K562 (cell line): ENCODE data around the gene P2RX2. TPM values are rescaled to one million over a fixed set of nuclear protein-coding genes. Genes with fewer than 3 reads are reported as not detected.

ENCODE experiments used
- ATAC-seq: fragments of 200-7000 bp; cut with Tn5 transposase; 3 replicates; pipeline ENCODE4 v1.9.1; 2020; ENCODE audit warnings: moderate library complexity
- BruUV-seq: library from RNA; stranded (reverse); fragments of 400-500 nt; replicated peaks from 2 replicates; lab custom pipeline; 2021; lab: Mats Ljungman, UMichigan
- CTCF ChIA-PET: fragments of 300-600 bp; formaldehyde crosslinking; extraction: SDS; loops from one replicate; lab custom pipeline; 2021; ENCODE audit warnings: low intra/inter-chr PET ratio; lab: Yijun Ruan, JAX
- POLR2A ChIA-PET: fragments of 300-600, 350-650 bp; sonication (Branson Sonifier 250); formaldehyde crosslinking; extraction: SDS; loops from one replicate; lab custom pipeline; 2021; ENCODE audit warnings: antibody characterized with exemption, inconsistent platforms; lab: Yijun Ruan, JAX
- DNase-seq, 4 experiments: peaks; one replicate each; pipeline versions ENCODE4 v3.0.0 to v3.0.0-alpha.2; 2011 to 2018; ENCODE audit warnings: low spot score in 3 of 4, mixed read lengths in 3 of 4; ENCODE audit errors: extremely low read depth in 1 of 4
- FAIRE-seq: peaks from 2 replicates; lab custom pipeline; 2011; peaks lifted over from hg19 to GRCh38; lab: Jason Lieb, UNC
- H2AFZ ChIP-seq: 2 replicates; pipeline ENCODE4 v1.6.0; 2011; ENCODE audit warnings: low read depth, low read length, control low read depth, inconsistent platforms
- H3K27ac ChIP-seq: fragments of 200-600 bp; 3 replicates; pipeline ENCODE4 v1.8.0; 2011; ENCODE audit warnings: low read depth, mild to moderate bottlenecking, control low read depth, inconsistent platforms, low read length, moderate library complexity, mixed read lengths; ENCODE audit errors: extremely low read depth
- H3K27me3 ChIP-seq, 2 experiments: fragments of 300-600 bp in 1 of 2; 2 replicates in 1 of 2; 3 replicates in 1 of 2; pipeline versions ENCODE4 v1.6.0 to v1.8.0; 2011; ENCODE audit warnings: inconsistent platforms in 2 of 2, low read length in 2 of 2, mild to moderate bottlenecking in 1 of 2, mixed read lengths in 1 of 2, moderate library complexity in 1 of 2; ENCODE audit not compliant: control insufficient read depth in 2 of 2, insufficient read depth in 2 of 2
- H3K36me3 ChIP-seq: fragments of 300-600 bp; 3 replicates; pipeline ENCODE4 v1.8.0; 2011; ENCODE audit warnings: mild to moderate bottlenecking, low read length, inconsistent platforms; ENCODE audit not compliant: control insufficient read depth, insufficient read depth
- H3K4me1 ChIP-seq, 2 experiments: fragments of 200-600 bp in 1 of 2; replicated peaks in 1 of 2; 2 replicates in 1 of 2; 3 replicates in 1 of 2; pipeline versions ENCODE4 v1.5.1 to v1.8.0; 2011; ENCODE audit warnings: inconsistent platforms in 2 of 2, low read length in 2 of 2, mild to moderate bottlenecking in 1 of 2, mixed read lengths in 1 of 2, moderate library complexity in 1 of 2; ENCODE audit not compliant: control insufficient read depth in 2 of 2, insufficient read depth in 2 of 2
- H3K4me2 ChIP-seq: 2 replicates; pipeline ENCODE4 v1.6.1; 2011; ENCODE audit warnings: low read length, control low read depth, inconsistent platforms, mixed read lengths; ENCODE audit not compliant: insufficient read depth
- H3K4me3 ChIP-seq: fragments of 200-600 bp; sonication (generic), shearing (Covaris generic); 2 replicates; pipeline ENCODE4 v1.5.1; 2016; ENCODE audit warnings: control low read depth, inconsistent platforms
- H3K79me2 ChIP-seq: fragments of 200-600 bp; 3 replicates; pipeline ENCODE4 v1.8.0; 2011; ENCODE audit warnings: low read length, inconsistent platforms; ENCODE audit not compliant: control insufficient read depth, insufficient read depth
- H3K9ac ChIP-seq, 2 experiments: 2 replicates each; pipeline versions ENCODE4 v1.6.0 to v1.6.1; 2011; ENCODE audit warnings: low read depth in 2 of 2, low read length in 2 of 2, control low read depth in 1 of 2, inconsistent platforms in 1 of 2, mild to moderate bottlenecking in 1 of 2, mixed read lengths in 1 of 2; ENCODE audit not compliant: insufficient read depth in 1 of 2
- H3K9me1 ChIP-seq: one replicate; pipeline ENCODE4 v1.6.0; 2011; ENCODE audit warnings: inconsistent platforms, mild to moderate bottlenecking, low read length, moderate library complexity; ENCODE audit not compliant: control insufficient read depth, insufficient read depth
- H3K9me3 ChIP-seq: replicated peaks from 2 replicates; pipeline ENCODE4 v1.5.1; 2011; ENCODE audit warnings: low read depth, low read length, inconsistent platforms; ENCODE audit not compliant: control insufficient read depth, insufficient read depth
- H4K20me1 ChIP-seq: replicated peaks from 2 replicates; pipeline ENCODE4 v1.6.1; 2011; ENCODE audit warnings: low read length, inconsistent platforms, mixed read lengths; ENCODE audit not compliant: control insufficient read depth, insufficient read depth
- CHD1 ChIP-seq: fragments of 200-600 bp; sonication (generic); IDR thresholded peaks from one replicate; pipeline ENCODE4 v1.6.1; 2012; ENCODE audit warnings: mild to moderate bottlenecking, moderate library complexity, low read length, inconsistent platforms
- NRF1 ChIP-seq, 2 experiments: fragments of 450-650 bp; IDR thresholded peaks in 1 of 2; conservative IDR thresholded peaks in 1 of 2; 2 replicates each; pipeline ENCODE4 v1.6.1; 2014; ENCODE audit warnings: mild to moderate bottlenecking in 2 of 2
- POLR2AphosphoS5 ChIP-seq: IDR thresholded peaks from 2 replicates; pipeline ENCODE4 v1.6.1; 2011; ENCODE audit warnings: mild to moderate bottlenecking, low read depth, low read length, moderate library complexity; ENCODE audit not compliant: control insufficient read depth, insufficient read depth
- RBM22 ChIP-seq: fragments of 200-400 bp; formaldehyde crosslinking; IDR thresholded peaks from 2 replicates; pipeline ENCODE4 v1.6.1; 2018; ENCODE audit warnings: low read length, low read depth; ENCODE audit not compliant: poor library complexity, severe bottlenecking
- SAFB2 ChIP-seq: fragments of 200-400 bp; formaldehyde crosslinking; IDR thresholded peaks from 2 replicates; pipeline ENCODE4 v1.6.1; 2018; ENCODE audit warnings: borderline replicate concordance, low read length, low read depth, moderate library complexity; ENCODE audit not compliant: severe bottlenecking
- STAT5B ChIP-seq: fragments of 250-450 bp; sonication (Bioruptor Pico); IDR thresholded peaks from 2 replicates; pipeline ENCODE4 v1.8.0; 2021; ENCODE audit warnings: mild to moderate bottlenecking, inconsistent platforms
- USF2 ChIP-seq: sonication (generic); formaldehyde crosslinking; IDR thresholded peaks from 2 replicates; pipeline ENCODE4 v1.5.0; 2020; ENCODE audit warnings: missing genetic modification reagents
- ZNF57 ChIP-seq: fragments of 450-650 bp; formaldehyde crosslinking; IDR thresholded peaks from 2 replicates; pipeline ENCODE4 v1.4.0; 2020; ENCODE audit warnings: mild to moderate bottlenecking, moderate library complexity
- ZNF644 ChIP-seq: fragments of 200-800 bp; sonication (Bioruptor generic); IDR thresholded peaks from 2 replicates; pipeline ENCODE4 v1.6.1; 2016; ENCODE audit warnings: low read depth, missing genetic modification characterization, missing compliant biosample characterization
- WGBS: fragments of 100-300 bp; shearing (Covaris generic); methylation state at CpG from one replicate; pipeline ENCODE4 v1.1.6; 2016; ENCODE audit warnings: low coverage, mixed read lengths; ENCODE audit not compliant: insufficient coverage; ENCODE audit errors: missing lambda C conversion rate; 5-methylcytosine and 5-hydroxymethylcytosine counted together
- in situ Hi-C: fragments of 300-500 bp; cut with MboI; formaldehyde crosslinking; loops from 4 replicates; pipeline ENCODE4 v1.15.0; 2018; ENCODE audit warnings: inconsistent platforms, mixed read lengths
- intact Hi-C: fragments of 100-400 bp; cut with micrococcal nuclease; formaldehyde crosslinking; loops from 2 replicates; pipeline ENCODE4 v1.14.2; 2022
- polyA plus RNA-seq, 8 experiments: library from polyadenylated mRNA; depleted of rRNA in 4 of 8; stranded (reverse) in 5 of 8; unstranded in 3 of 8; fragments of >200 nt; fragmentation: Nextera tagmentation in 2 of 8; fragmentation: Illumina TruSeq in 1 of 8; extraction: Ambion mirVana in 2 of 8; extraction: Trizol in 1 of 8; gene quantifications; 2 replicates each; pipeline versions ENCODE4 v1.2.1 to v1.2.3, GENCODE V29; 2011 to 2014; ENCODE audit warnings: inconsistent platforms in 1 of 8, missing spikeins in 1 of 8
- total RNA-seq, 7 experiments: library from RNA; depleted of rRNA in 6 of 7; stranded (reverse); fragments of >200 nt in 6 of 7; fragmentation: Illumina TruSeq in 2 of 7; extraction: Trizol in 2 of 7; gene quantifications; 2 replicates each; pipeline versions ENCODE4 v1.2.1 to v1.2.3, GENCODE V29; 2011 to 2021; ENCODE audit warnings: low replicate concordance in 1 of 7

P2RX2 gene
- total and polyA plus RNA-seq, 9 of the 15 experiments (the other 6 are each of a cell fraction or from before 2014, with no cell fraction given): not detected

- Histone ChIP-seq H3K4me1 (no peaks in the 10 kb centered on the region), H3K4me3 (no peak overlapping the region), H3K27ac (no peak overlapping the region), H3K27me3 (no peaks in the 10 kb centered on the region), H3K79me2 (no peaks in the 10 kb centered on the region), H4K20me1 (peaks cover 3% of the 10 kb centered on the region; the same call in 1 of the 2 replicates), H3K36me3 (peaks cover 100% of the 10 kb centered on the region), H3K9me3 (no peaks in the 10 kb centered on the region), H3K9me1 (no peaks in the 10 kb centered on the region), H2AFZ (no peak overlapping the region), H3K4me2 (no peak overlapping the region), H3K9ac (no peak overlapping the region)
- ATAC-seq (no peak), DNase-seq (no peak), FAIRE-seq (no peak)
- no TSS peak for BruUV-seq
- in situ Hi-C loops (no loop called here), intact Hi-C loops (no loop called here)
- POLR2A ChIA-PET: interaction anchor here (0.7 to 2.0 kb wide), 5 partner anchors 8 to 17 kb away, joined by 3 to 5 read pairs (median 3); no protein-coding TSS in a partner anchor
- CTCF ChIA-PET: no interaction called here
- TF ChIP-seq RBM22: peak; percentile 23
- no peak for TF ChIP-seq ZNF57 (CRISPR knock-in tag)
- no peak for TF ChIP-seq ZNF644 (tag)
- TF ChIP-seq POLR2AphosphoS5: peak; percentile 16; the same call in 1 of the 2 replicates
- TF ChIP-seq SAFB2: no peak
- TF ChIP-seq NRF1 (conservative IDR thresholded peaks at IDR 0.05 in 1 of 2, IDR thresholded peaks at IDR 0.05 in 1 of 2): no peak
- TF ChIP-seq STAT5B (CRISPR knock-in tag): no peak
- no peak for TF ChIP-seq USF2 (CRISPR knock-in tag)
- no peak for TF ChIP-seq CHD1
- 93% methylated on average over 29 of the region's 29 CpGs for WGBS
Measured at GRCh38 chr12:132662901-132663755, 44.6 kb downstream of the P2RX2 start.
